Measurements from ENCODE around the gene ROBO4. TPM values are rescaled to one million over a fixed set of nuclear protein-coding genes. Genes with fewer than 3 reads are reported as not detected.
A peak's percentile ranks its signal among the peaks of the same experiment; 100 is the strongest.

The ROBO4 gene
- total and polyA plus RNA-seq, 4 donors = 27.3 to 52.1 (median 41.9) TPM

- no peaks in the 10 kb centered on the region for H3K27me3 ChIP-seq (ENCODE audit: control insufficient read depth in 3 of 3, insufficient read depth in 3 of 3, low read length in 2 of 3)
- no peaks in the 10 kb centered on the region for H3K36me3 ChIP-seq (ENCODE audit: control insufficient read depth in 4 of 4, insufficient read depth in 4 of 4, low read length in 4 of 4)
- H3K4me1 ChIP-seq (ENCODE audit: control insufficient read depth in 5 of 5, insufficient read depth in 5 of 5, low read length in 5 of 5) = peaks cover 0 to 5% (median 0%) of the 10 kb centered on the region in 5 donors
- WGBS, 2 donors = 70 to 83% methylated on average over 6 of the region's 6 CpGs
- DNase-seq (peak in 1 of 3 donors; percentile 50), ATAC-seq (ENCODE audit: insufficient read depth, low FRiP score) (no peak)
- no peak for TF ChIP-seq CTCF (IDR thresholded peaks at IDR 0.05; ENCODE audit: control extremely low read depth, extremely low read depth)
- H3K27ac ChIP-seq (ENCODE audit: low read depth in 1 of 2, low read length in 1 of 2) = no peak overlapping the region
- H3K9me3 ChIP-seq (ENCODE audit: control insufficient read depth in 4 of 4, insufficient read depth in 3 of 4, low read length in 3 of 4) = no peaks in the 10 kb centered on the region
- no peak overlapping the region for H3K9ac ChIP-seq (ENCODE audit: insufficient read depth in 1 of 2, low read length in 2 of 2)
- no peak overlapping the region for H3K4me3 ChIP-seq
Observed at GRCh38 chr11:124942466-124943253, 45.0 kb upstream of the ROBO4 start.

GRCh38 chr11:124941703-124942102, 44.0 kb upstream of the ROBO4 start:
- WGBS, 2 donors = 83 to 100% methylated on average over 1 of the region's 1 CpG
- ATAC-seq (ENCODE audit: insufficient read depth, low FRiP score) (no peak), DNase-seq (peak in 2 of 3 donors; percentile 43 to 56)
- no peaks in the 10 kb centered on the region for H3K36me3 ChIP-seq (ENCODE audit: control insufficient read depth in 4 of 4, insufficient read depth in 4 of 4, low read length in 4 of 4)
- H3K4me3 ChIP-seq = no peak overlapping the region
- peaks cover 0 to 5% (median 0%) of the 10 kb centered on the region in 5 donors for H3K4me1 ChIP-seq (ENCODE audit: control insufficient read depth in 5 of 5, insufficient read depth in 5 of 5, low read length in 5 of 5)
- no peaks in the 10 kb centered on the region for H3K9me3 ChIP-seq (ENCODE audit: control insufficient read depth in 4 of 4, insufficient read depth in 3 of 4, low read length in 3 of 4)
- H3K27ac ChIP-seq (ENCODE audit: low read depth in 1 of 2, low read length in 1 of 2) = no peak overlapping the region
- no peak overlapping the region for H3K9ac ChIP-seq (ENCODE audit: insufficient read depth in 1 of 2, low read length in 2 of 2)
- H3K27me3 ChIP-seq (ENCODE audit: control insufficient read depth in 3 of 3, insufficient read depth in 3 of 3, low read length in 2 of 3) = no peaks in the 10 kb centered on the region
- TF ChIP-seq CTCF (IDR thresholded peaks at IDR 0.05; ENCODE audit: control extremely low read depth, extremely low read depth) = no peak

GRCh38 chr11:124938970-124939369, 41.3 kb upstream of the ROBO4 start:
- ATAC-seq (ENCODE audit: insufficient read depth, low FRiP score) (no peak), DNase-seq (no peak)
- no peaks in the 10 kb centered on the region for H3K36me3 ChIP-seq (ENCODE audit: control insufficient read depth in 4 of 4, insufficient read depth in 4 of 4, low read length in 4 of 4)
- H3K9ac ChIP-seq (ENCODE audit: insufficient read depth in 1 of 2, low read length in 2 of 2) = no peak overlapping the region
- no peak overlapping the region for H3K27ac ChIP-seq (ENCODE audit: low read depth in 1 of 2, low read length in 1 of 2)
- TF ChIP-seq CTCF (IDR thresholded peaks at IDR 0.05; ENCODE audit: control extremely low read depth, extremely low read depth) = no peak
- H3K4me3 ChIP-seq = no peak overlapping the region
- peaks cover 0 to 2% (median 0%) of the 10 kb centered on the region in 3 donors for H3K27me3 ChIP-seq (ENCODE audit: control insufficient read depth in 3 of 3, insufficient read depth in 3 of 3, low read length in 2 of 3)
- peaks cover 0 to 11% (median 2%) of the 10 kb centered on the region in 5 donors for H3K4me1 ChIP-seq (ENCODE audit: control insufficient read depth in 5 of 5, insufficient read depth in 5 of 5, low read length in 5 of 5)
- H3K9me3 ChIP-seq (ENCODE audit: control insufficient read depth in 4 of 4, insufficient read depth in 3 of 4, low read length in 3 of 4) = no peaks in the 10 kb centered on the region
- 82 to 91% methylated on average over 6 of the region's 6 CpGs for WGBS, 2 donors

Data from lung (tissue), 12 donors.